Pancreas (tissue), 10 donors: ENCODE results near the gene PRR22. TPM values are rescaled to one million over a fixed set of nuclear protein-coding genes. Genes with fewer than 3 reads are reported as not detected.
A peak's percentile ranks its signal among the peaks of the same experiment; 100 is the strongest.

Experiments
- ATAC-seq, 4 donors: fragments of 200-7000 bp; cut with Tn5 transposase; one replicate each; pipeline versions ENCODE4 v1.8.0 to v1.9.1; 2020; ENCODE audit warnings: mild to moderate bottlenecking in 4 of 4, moderate library complexity in 4 of 4
- DNase-seq, 6 donors: peaks; one replicate each; pipeline ENCODE4 v3.0.0-alpha.2; 2020
- FAIRE-seq: peaks from 2 replicates; lab custom pipeline; 2012; peaks lifted over from hg19 to GRCh38; lab: Jason Lieb, UNC
- H3K27ac ChIP-seq, 4 donors: fragments of 200-600 bp; sonication (generic); 1 replicate in 3 of 4; 2 replicates in 1 of 4; pipeline versions ENCODE4 v1.5.0 to v1.8.0; 2020
- H3K27me3 ChIP-seq, 4 donors: fragments of 200-600 bp; one replicate each; pipeline ENCODE4 v1.8.0; 2021
- H3K36me3 ChIP-seq, 3 donors: fragments of 200-600 bp; sonication (generic) in 1 of 3; one replicate each; pipeline versions ENCODE4 v1.5.0 to v1.8.0; 2020 to 2021
- H3K4me1 ChIP-seq, 3 donors: fragments of 200-600 bp; one replicate each; pipeline ENCODE4 v1.8.0; 2021
- H3K4me3 ChIP-seq, 4 donors: fragments of 200-600 bp; sonication (generic) in 2 of 4; one replicate each; pipeline versions ENCODE4 v1.5.0 to v1.8.0; 2020 to 2021
- H3K9me3 ChIP-seq, 4 donors: fragments of 200-600 bp; one replicate each; pipeline ENCODE4 v1.8.0; 2021
- CTCF ChIP-seq, 4 donors: fragments of 200-600 bp; sonication (generic) in 3 of 4; IDR thresholded peaks; one replicate each; pipeline versions ENCODE4 v1.5.0 to v1.8.0; 2021; ENCODE audit warnings: antibody characterized with exemption in 4 of 4
- WGBS, 2 donors: extraction: QIAGEN DNeasy Blood & Tissue Kit; methylation state at CpG; one replicate each; pipeline ENCODE4 v1.1.7; 2013; 5-methylcytosine and 5-hydroxymethylcytosine counted together
- intact Hi-C, 3 donors: fragments of 100-400 bp; cut with DNase I; formaldehyde crosslinking; loops; one replicate each; pipeline versions ENCODE4 v1.11.1 to v1.14.2; 2022
- polyA plus RNA-seq, 2 donors: library from polyadenylated mRNA; stranded (reverse); fragments of 200-250 nt; gene quantifications; one replicate each; pipeline ENCODE4 v1.2.3, GENCODE V29; 2013
- total RNA-seq, 6 donors: library from RNA; stranded (reverse); fragmentation: NEBNext Ultra II Directional in 4 of 6; extraction: Animal tissue kit (Norgen Biotek cat#: 25700) in 4 of 6; gene quantifications; one replicate each; pipeline versions ENCODE4 v1.2.1 to v1.2.4, GENCODE V29; 2021 to 2023
- donor health status: healthy with polysubstance abuse.
- donor health status: DM: no; HTN: no; CAD: no; lungs with moderate emphysema.
- donor health status: DM: no; HTN: no; CAD: no.
- donor health status: control.
- donor health status: control.
- donor health status: Bipolar disorder and iron deficiency.
- donor health status: DM: yes; HTN: yes; CAD: no.
- donor health status: DM: no; HTN: no; CAD: no.
- donor health status: DM: no; HTN: no; CAD: no.
- donor health status: DM: yes; HTN: yes; CAD: no.

PRR22 gene
- total and polyA plus RNA-seq, 8 donors, result 0.61 to 25.9 (median 2.1) TPM

- DNase-seq (peak in 2 of 6 donors; percentile 41 to 81), FAIRE-seq (no peak), ATAC-seq (no peak)
- peaks cover 0 to 12% (median 0%) of the 10 kb centered on the region in 3 donors for H3K4me1 ChIP-seq
- H3K27ac ChIP-seq, result peak overlapping the region in 1 of 4 donors; percentile 16
- WGBS, 2 donors, result 79 to 82% methylated on average over 32 to 34 of the region's 34 CpGs
- no peaks in the 10 kb centered on the region for H3K9me3 ChIP-seq
- intact Hi-C loops, result no loop called here
- H3K4me3 ChIP-seq, result no peak overlapping the region
- no peaks in the 10 kb centered on the region for H3K36me3 ChIP-seq
- TF ChIP-seq CTCF (IDR thresholded peaks at IDR 0.05), result no peak
- no peaks in the 10 kb centered on the region for H3K27me3 ChIP-seq
Measured at GRCh38 chr19:5829567-5830310, 45.2 kb upstream of the PRR22 start.

- 18 to 32% methylated on average over 43 to 47 of the region's 47 CpGs for WGBS, 2 donors
- intact Hi-C loops, result no loop called here
- H3K27ac ChIP-seq, result peak overlapping the region; percentile 32 to 76 (median 38)
- peak in 3 of 4 donors; percentile 2 to 11 (median 4) for ATAC-seq
- H3K4me1 ChIP-seq, result peaks cover 0 to 12% (median 0%) of the 10 kb centered on the region in 3 donors
- DNase-seq, result peak in 4 of 6 donors; percentile 45 to 74 (median 60)
- no peak for FAIRE-seq
- no peaks in the 10 kb centered on the region for H3K36me3 ChIP-seq
- TF ChIP-seq CTCF (IDR thresholded peaks at IDR 0.05), result no peak
- no peaks in the 10 kb centered on the region for H3K27me3 ChIP-seq
- peak overlapping the region in 3 of 4 donors; percentile 26 to 41 (median 29) for H3K4me3 ChIP-seq
- H3K9me3 ChIP-seq, result no peaks in the 10 kb centered on the region
Measured at GRCh38 chr19:5828661-5829566, 44.4 kb upstream of the PRR22 start.

- peak; percentile 86 to 94 (median 90) for DNase-seq
- H3K36me3 ChIP-seq, result no peaks in the 10 kb centered on the region
- H3K27ac ChIP-seq, result peak overlapping the region; percentile 32 to 76 (median 38)
- no peaks in the 10 kb centered on the region for H3K9me3 ChIP-seq
- WGBS, 2 donors, result 24 to 28% methylated on average over 43 to 91 of the region's 91 CpGs
- H3K27me3 ChIP-seq, result no peaks in the 10 kb centered on the region
- ATAC-seq, result peak; percentile 74 to 82 (median 82)
- H3K4me1 ChIP-seq, result peaks cover 0 to 12% (median 0%) of the 10 kb centered on the region in 3 donors
- intact Hi-C loops, result no loop called here
- peak overlapping the region in 3 of 4 donors; percentile 26 to 41 (median 29) for H3K4me3 ChIP-seq
- no peak for TF ChIP-seq CTCF (IDR thresholded peaks at IDR 0.05)
- no peak for FAIRE-seq
Measured at GRCh38 chr19:5827891-5828660, 43.5 kb upstream of the PRR22 start.

- no peaks in the 10 kb centered on the region for H3K36me3 ChIP-seq
- peak overlapping the region in 2 of 4 donors; percentile 29 to 41 for H3K4me3 ChIP-seq
- TF ChIP-seq CTCF (IDR thresholded peaks at IDR 0.05), result no peak
- FAIRE-seq (no peak), ATAC-seq (no peak), DNase-seq (peak in 4 of 6 donors; percentile 26 to 68 (median 48))
- peaks cover 1 to 14% (median 2%) of the 10 kb centered on the region in 3 donors for H3K4me1 ChIP-seq
- no peaks in the 10 kb centered on the region for H3K27me3 ChIP-seq
- 25 to 35% methylated on average over 25 to 37 of the region's 37 CpGs for WGBS, 2 donors
- intact Hi-C loops, result no loop called here
- peak overlapping the region; percentile 38 to 76 (median 47) for H3K27ac ChIP-seq
- no peaks in the 10 kb centered on the region for H3K9me3 ChIP-seq
Measured at GRCh38 chr19:5827342-5827890, 42.9 kb upstream of the PRR22 start.
